ENCODE results near the gene BSPRY. TPM values are rescaled to one million over a fixed set of nuclear protein-coding genes. Genes with fewer than 3 reads are reported as not detected.
A peak's percentile ranks its signal among the peaks of the same experiment; 100 is the strongest.

The BSPRY gene
- total and polyA plus RNA-seq, 2 of the 13 experiments (the other 11 are each of a cell fraction or from before 2014, with no cell fraction given), result 0.09 to 0.26 TPM

DNA sequence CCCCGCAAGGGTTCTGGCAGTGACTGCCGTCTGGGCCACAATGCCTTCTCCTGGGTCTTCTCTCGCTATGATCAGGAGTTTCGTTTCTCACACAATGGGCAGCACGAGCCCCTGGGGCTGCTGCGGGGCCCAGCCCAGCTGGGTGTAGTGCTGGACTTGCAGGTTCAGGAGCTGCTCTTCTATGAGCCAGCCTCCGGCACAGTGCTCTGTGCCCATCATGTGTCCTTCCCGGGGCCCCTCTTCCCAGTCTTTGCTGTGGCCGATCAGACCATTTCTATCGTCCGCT is 20.5 kb downstream of the BSPRY start (continued):
- TF ChIP-seq, protein P1, sequence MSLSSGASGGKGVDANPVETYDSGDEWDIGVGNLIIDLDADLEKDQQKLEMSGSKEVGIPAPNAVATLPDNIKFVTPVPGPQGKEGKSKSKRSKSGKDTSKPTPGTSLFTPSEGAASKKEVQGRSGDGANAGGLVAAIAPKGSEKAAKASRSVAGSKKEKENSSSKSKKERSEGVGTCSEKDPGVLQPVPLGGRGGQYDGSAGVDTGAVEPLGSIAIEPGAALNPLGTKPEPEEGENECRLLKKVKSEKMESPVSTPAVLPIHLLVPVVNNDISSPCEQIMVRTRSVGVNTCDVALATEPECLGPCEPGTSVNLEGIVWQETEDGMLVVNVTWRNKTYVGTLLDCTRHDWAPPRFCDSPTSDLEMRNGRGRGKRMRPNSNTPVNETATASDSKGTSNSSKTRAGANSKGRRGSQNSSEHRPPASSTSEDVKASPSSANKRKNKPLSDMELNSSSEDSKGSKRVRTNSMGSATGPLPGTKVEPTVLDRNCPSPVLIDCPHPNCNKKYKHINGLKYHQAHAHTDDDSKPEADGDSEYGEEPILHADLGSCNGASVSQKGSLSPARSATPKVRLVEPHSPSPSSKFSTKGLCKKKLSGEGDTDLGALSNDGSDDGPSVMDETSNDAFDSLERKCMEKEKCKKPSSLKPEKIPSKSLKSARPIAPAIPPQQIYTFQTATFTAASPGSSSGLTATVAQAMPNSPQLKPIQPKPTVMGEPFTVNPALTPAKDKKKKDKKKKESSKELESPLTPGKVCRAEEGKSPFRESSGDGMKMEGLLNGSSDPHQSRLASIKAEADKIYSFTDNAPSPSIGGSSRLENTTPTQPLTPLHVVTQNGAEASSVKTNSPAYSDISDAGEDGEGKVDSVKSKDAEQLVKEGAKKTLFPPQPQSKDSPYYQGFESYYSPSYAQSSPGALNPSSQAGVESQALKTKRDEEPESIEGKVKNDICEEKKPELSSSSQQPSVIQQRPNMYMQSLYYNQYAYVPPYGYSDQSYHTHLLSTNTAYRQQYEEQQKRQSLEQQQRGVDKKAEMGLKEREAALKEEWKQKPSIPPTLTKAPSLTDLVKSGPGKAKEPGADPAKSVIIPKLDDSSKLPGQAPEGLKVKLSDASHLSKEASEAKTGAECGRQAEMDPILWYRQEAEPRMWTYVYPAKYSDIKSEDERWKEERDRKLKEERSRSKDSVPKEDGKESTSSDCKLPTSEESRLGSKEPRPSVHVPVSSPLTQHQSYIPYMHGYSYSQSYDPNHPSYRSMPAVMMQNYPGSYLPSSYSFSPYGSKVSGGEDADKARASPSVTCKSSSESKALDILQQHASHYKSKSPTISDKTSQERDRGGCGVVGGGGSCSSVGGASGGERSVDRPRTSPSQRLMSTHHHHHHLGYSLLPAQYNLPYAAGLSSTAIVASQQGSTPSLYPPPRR (CRISPR knock-in tag; IDR thresholded peaks at IDR 0.05; ENCODE audit: borderline replicate concordance), result 0 out of 2 replicates have a peak, but pooled peaks have one; percentile 37
- TF ChIP-seq ZFP90 (CRISPR knock-in tag; IDR thresholded peaks at IDR 0.05; ENCODE audit: borderline replicate concordance) (no peak), ARNTL (CRISPR knock-in tag; IDR thresholded peaks at IDR 0.05) (0 out of 2 replicates have a peak, but pooled peaks have one; percentile 38), HMG20A (CRISPR knock-in tag; IDR thresholded peaks at IDR 0.05; ENCODE audit: borderline replicate concordance) (no peak)
- TF ChIP-seq, protein P2, sequence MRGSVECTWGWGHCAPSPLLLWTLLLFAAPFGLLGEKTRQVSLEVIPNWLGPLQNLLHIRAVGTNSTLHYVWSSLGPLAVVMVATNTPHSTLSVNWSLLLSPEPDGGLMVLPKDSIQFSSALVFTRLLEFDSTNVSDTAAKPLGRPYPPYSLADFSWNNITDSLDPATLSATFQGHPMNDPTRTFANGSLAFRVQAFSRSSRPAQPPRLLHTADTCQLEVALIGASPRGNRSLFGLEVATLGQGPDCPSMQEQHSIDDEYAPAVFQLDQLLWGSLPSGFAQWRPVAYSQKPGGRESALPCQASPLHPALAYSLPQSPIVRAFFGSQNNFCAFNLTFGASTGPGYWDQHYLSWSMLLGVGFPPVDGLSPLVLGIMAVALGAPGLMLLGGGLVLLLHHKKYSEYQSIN (CRISPR knock-in tag; IDR thresholded peaks at IDR 0.05; ENCODE audit: borderline replicate concordance), result no peak
- TF ChIP-seq, protein P3, sequence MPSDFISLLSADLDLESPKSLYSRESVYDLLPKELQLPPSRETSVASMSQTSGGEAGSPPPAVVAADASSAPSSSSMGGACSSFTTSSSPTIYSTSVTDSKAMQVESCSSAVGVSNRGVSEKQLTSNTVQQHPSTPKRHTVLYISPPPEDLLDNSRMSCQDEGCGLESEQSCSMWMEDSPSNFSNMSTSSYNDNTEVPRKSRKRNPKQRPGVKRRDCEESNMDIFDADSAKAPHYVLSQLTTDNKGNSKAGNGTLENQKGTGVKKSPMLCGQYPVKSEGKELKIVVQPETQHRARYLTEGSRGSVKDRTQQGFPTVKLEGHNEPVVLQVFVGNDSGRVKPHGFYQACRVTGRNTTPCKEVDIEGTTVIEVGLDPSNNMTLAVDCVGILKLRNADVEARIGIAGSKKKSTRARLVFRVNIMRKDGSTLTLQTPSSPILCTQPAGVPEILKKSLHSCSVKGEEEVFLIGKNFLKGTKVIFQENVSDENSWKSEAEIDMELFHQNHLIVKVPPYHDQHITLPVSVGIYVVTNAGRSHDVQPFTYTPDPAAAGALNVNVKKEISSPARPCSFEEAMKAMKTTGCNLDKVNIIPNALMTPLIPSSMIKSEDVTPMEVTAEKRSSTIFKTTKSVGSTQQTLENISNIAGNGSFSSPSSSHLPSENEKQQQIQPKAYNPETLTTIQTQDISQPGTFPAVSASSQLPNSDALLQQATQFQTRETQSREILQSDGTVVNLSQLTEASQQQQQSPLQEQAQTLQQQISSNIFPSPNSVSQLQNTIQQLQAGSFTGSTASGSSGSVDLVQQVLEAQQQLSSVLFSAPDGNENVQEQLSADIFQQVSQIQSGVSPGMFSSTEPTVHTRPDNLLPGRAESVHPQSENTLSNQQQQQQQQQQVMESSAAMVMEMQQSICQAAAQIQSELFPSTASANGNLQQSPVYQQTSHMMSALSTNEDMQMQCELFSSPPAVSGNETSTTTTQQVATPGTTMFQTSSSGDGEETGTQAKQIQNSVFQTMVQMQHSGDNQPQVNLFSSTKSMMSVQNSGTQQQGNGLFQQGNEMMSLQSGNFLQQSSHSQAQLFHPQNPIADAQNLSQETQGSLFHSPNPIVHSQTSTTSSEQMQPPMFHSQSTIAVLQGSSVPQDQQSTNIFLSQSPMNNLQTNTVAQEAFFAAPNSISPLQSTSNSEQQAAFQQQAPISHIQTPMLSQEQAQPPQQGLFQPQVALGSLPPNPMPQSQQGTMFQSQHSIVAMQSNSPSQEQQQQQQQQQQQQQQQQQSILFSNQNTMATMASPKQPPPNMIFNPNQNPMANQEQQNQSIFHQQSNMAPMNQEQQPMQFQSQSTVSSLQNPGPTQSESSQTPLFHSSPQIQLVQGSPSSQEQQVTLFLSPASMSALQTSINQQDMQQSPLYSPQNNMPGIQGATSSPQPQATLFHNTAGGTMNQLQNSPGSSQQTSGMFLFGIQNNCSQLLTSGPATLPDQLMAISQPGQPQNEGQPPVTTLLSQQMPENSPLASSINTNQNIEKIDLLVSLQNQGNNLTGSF (CRISPR knock-in tag; IDR thresholded peaks at IDR 0.05), result no peak
- TF ChIP-seq, protein P4, sequence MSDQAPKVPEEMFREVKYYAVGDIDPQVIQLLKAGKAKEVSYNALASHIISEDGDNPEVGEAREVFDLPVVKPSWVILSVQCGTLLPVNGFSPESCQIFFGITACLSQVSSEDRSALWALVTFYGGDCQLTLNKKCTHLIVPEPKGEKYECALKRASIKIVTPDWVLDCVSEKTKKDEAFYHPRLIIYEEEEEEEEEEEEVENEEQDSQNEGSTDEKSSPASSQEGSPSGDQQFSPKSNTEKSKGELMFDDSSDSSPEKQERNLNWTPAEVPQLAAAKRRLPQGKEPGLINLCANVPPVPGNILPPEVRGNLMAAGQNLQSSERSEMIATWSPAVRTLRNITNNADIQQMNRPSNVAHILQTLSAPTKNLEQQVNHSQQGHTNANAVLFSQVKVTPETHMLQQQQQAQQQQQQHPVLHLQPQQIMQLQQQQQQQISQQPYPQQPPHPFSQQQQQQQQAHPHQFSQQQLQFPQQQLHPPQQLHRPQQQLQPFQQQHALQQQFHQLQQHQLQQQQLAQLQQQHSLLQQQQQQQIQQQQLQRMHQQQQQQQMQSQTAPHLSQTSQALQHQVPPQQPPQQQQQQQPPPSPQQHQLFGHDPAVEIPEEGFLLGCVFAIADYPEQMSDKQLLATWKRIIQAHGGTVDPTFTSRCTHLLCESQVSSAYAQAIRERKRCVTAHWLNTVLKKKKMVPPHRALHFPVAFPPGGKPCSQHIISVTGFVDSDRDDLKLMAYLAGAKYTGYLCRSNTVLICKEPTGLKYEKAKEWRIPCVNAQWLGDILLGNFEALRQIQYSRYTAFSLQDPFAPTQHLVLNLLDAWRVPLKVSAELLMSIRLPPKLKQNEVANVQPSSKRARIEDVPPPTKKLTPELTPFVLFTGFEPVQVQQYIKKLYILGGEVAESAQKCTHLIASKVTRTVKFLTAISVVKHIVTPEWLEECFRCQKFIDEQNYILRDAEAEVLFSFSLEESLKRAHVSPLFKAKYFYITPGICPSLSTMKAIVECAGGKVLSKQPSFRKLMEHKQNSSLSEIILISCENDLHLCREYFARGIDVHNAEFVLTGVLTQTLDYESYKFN (CRISPR knock-in tag; conservative IDR thresholded peaks at IDR 0.05), result peak; percentile 38
